Activated gamma-delta T cell (primary cell): ENCODE measurements around the gene C5orf15.
"Not testable (repeated sequence)": the region's sequence is repeated elsewhere in the genome, so short reads cannot be mapped to it uniquely, and the experiment has no call there.

ENCODE experiments used
- DNase-seq: peaks from one replicate; lab custom pipeline; 2025; lab: John Stamatoyannopoulos, UW

C5orf15 gene

GRCh38 chr5:133994297-133994989, 26.0 kb upstream of the C5orf15 start:
- DNase-seq: no peak

GRCh38 chr5:133993185-133993936, 24.9 kb upstream of the C5orf15 start:
- no peak for DNase-seq

GRCh38 chr5:133992429-133993155, 24.2 kb upstream of the C5orf15 start:
- DNase-seq: no peak

GRCh38 chr5:133991171-133991910, 22.9 kb upstream of the C5orf15 start:
- DNase-seq: no peak

- no peak for DNase-seq
Measured at GRCh38 chr5:133990396-133990795, 22.0 kb upstream of the C5orf15 start.

GRCh38 chr5:133985540-133986180, 17.2 kb upstream of the C5orf15 start:
- no peak for DNase-seq

- DNase-seq: no peak
Measured at GRCh38 chr5:133983674-133984073, 15.2 kb upstream of the C5orf15 start.

- DNase-seq: no peak
Measured at GRCh38 chr5:133981714-133982113, 13.3 kb upstream of the C5orf15 start.

- no peak for DNase-seq
Measured at GRCh38 chr5:133980652-133981051, 12.2 kb upstream of the C5orf15 start.

GRCh38 chr5:133978943-133979342, 10.5 kb upstream of the C5orf15 start:
- DNase-seq: no peak

- DNase-seq: no peak
Measured at GRCh38 chr5:133977858-133978257, 9.4 kb upstream of the C5orf15 start.

GRCh38 chr5:133977161-133977787, 8.8 kb upstream of the C5orf15 start:
- no peak for DNase-seq

GRCh38 chr5:133975546-133975945, 7.1 kb upstream of the C5orf15 start:
- DNase-seq: not testable (repeated sequence)

- no peak for DNase-seq
Measured at GRCh38 chr5:133974142-133974541, 5.7 kb upstream of the C5orf15 start.

GRCh38 chr5:133970325-133970909, 2.0 kb upstream of the C5orf15 start:
- DNase-seq: no peak

- DNase-seq: no peak
Measured at GRCh38 chr5:133969654-133970324, 1.4 kb upstream of the C5orf15 start.

- no peak for DNase-seq
Measured at GRCh38 chr5:133967698-133968203, 674 bp downstream of the C5orf15 start.

- no peak for DNase-seq
Measured at GRCh38 chr5:133967124-133967523, 1.3 kb downstream of the C5orf15 start.

- DNase-seq: no peak
Measured at GRCh38 chr5:133966090-133966489, 2.3 kb downstream of the C5orf15 start.
